ENCODE measurements around the gene PROP1. TPM values are rescaled to one million over a fixed set of nuclear protein-coding genes. Genes with fewer than 3 reads are reported as not detected.
"Not testable (repeated sequence)": the region's sequence is repeated elsewhere in the genome, so short reads cannot be mapped to it uniquely, and the experiment has no call there.

Gene PROP1
- total RNA-seq, 1 donor from 2014 or later = not detected

- intact Hi-C loops (cut with micrococcal nuclease); ATAC-seq; DNase-seq: not testable (repeated sequence)
Observed at GRCh38 chr5:177953101-177953500, 42.9 kb downstream of the PROP1 start.

- intact Hi-C loops (cut with micrococcal nuclease); ATAC-seq; DNase-seq: not testable (repeated sequence)
Observed at GRCh38 chr5:177949656-177950055, 46.4 kb downstream of the PROP1 start.

DNA sequence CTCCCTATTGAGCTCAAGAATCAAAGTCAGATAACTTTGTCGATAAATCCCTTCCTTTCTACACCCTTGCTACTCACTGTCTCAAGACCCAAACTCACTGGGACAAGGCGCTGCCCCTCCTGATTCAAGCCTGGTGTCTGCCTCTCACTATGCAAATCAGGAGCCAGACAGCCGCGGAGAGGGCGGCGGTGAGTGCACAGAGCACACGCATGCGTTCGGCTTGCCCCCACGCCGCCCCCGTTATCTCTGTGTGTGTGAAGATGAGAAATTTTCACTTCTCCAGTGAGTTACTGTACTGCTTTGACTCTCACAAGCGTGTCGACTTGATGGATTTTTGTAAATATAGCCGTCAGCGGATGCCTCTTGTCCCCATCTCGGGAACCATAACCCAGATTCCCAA, 47.0 kb downstream of the PROP1 start:
- ATAC-seq; DNase-seq; intact Hi-C loops (cut with micrococcal nuclease): not testable (repeated sequence)

- peak; percentile 35 for ATAC-seq
- intact Hi-C loops (cut with micrococcal nuclease); DNase-seq: not testable (repeated sequence)
Observed at GRCh38 chr5:177947912-177948311, 48.1 kb downstream of the PROP1 start.

- DNase-seq, ATAC-seq: not testable (repeated sequence)
Observed at GRCh38 chr5:177945601-177946283, 50.3 kb downstream of the PROP1 start.

GRCh38 chr5:177945145-177945544, 50.9 kb downstream of the PROP1 start:
- DNase-seq; intact Hi-C loops (cut with micrococcal nuclease); ATAC-seq: not testable (repeated sequence)

More at GRCh38 chr5:177945601-177946283, 50.3 kb downstream of the PROP1 start:
- intact Hi-C loops (cut with micrococcal nuclease) = not testable (repeated sequence)

GRCh38 chr5:177943805-177944736, 52.0 kb downstream of the PROP1 start:
- peak; percentile 30 for ATAC-seq
- intact Hi-C loops (cut with micrococcal nuclease); DNase-seq: not testable (repeated sequence)

GRCh38 chr5:177942896-177943295, 53.1 kb downstream of the PROP1 start:
- intact Hi-C loops (cut with micrococcal nuclease); DNase-seq; ATAC-seq: not testable (repeated sequence)

Other genes starting within 250 kb of the PROP1 start
- gene FAM153A, start 213.3 kb downstream of the PROP1 start, total RNA-seq = 3.5 TPM
- 2.7 TPM for gene N4BP3, start 117.3 kb upstream of the PROP1 start, total RNA-seq
- gene RMND5B, start 134.8 kb upstream of the PROP1 start, total RNA-seq = 41.6 TPM
- 74.5 TPM for gene NHP2, start 157.6 kb upstream of the PROP1 start, total RNA-seq
- gene GMCL2, start 191.1 kb upstream of the PROP1 start, total RNA-seq = not detected
- 82.8 TPM for gene HNRNPAB, start 208.3 kb upstream of the PROP1 start, total RNA-seq
- gene PHYKPL, start 236.6 kb upstream of the PROP1 start, total RNA-seq = 40.7 TPM